Neural cell (in vitro differentiated cells): ENCODE measurements around the gene PRKCA. TPM values are rescaled to one million over a fixed set of nuclear protein-coding genes. Genes with fewer than 3 reads are reported as not detected.

Source experiments
- H2AFZ ChIP-seq: fragments of 200-600, 300-800 bp; sonication (generic), shearing (Covaris generic); 2 replicates; pipeline ENCODE4 v1.6.0; 2014; ENCODE audit warnings: low read depth, mild to moderate bottlenecking, antibody characterized with exemption, low read length, moderate library complexity
- H3F3A ChIP-seq: fragments of 200-600 bp; shearing (Covaris generic); 2 replicates; pipeline ENCODE4 v1.6.1; 2016; ENCODE audit warnings: mild to moderate bottlenecking, moderate library complexity, mixed read lengths, antibody characterized with exemption, low read length; ENCODE audit not compliant: insufficient read depth, poor library complexity, severe bottlenecking
- H3K27ac ChIP-seq: fragments of 200-600, 300-800 bp; sonication (generic), shearing (Covaris generic); 2 replicates; pipeline ENCODE4 v1.5.1; 2014; ENCODE audit warnings: mild to moderate bottlenecking, low read length, moderate library complexity
- H3K27me3 ChIP-seq: fragments of 300-800, 200-600 bp; sonication (generic), shearing (Covaris generic); 2 replicates; pipeline ENCODE4 v1.6.0; 2014; ENCODE audit warnings: mild to moderate bottlenecking, low read depth, low read length, moderate library complexity; ENCODE audit not compliant: insufficient read depth
- H3K36me3 ChIP-seq: fragments of 300-800, 200-600 bp; sonication (generic), shearing (Covaris generic); 2 replicates; pipeline ENCODE4 v1.5.1; 2014; ENCODE audit warnings: mild to moderate bottlenecking, antibody characterized with exemption, low read length, moderate library complexity; ENCODE audit not compliant: insufficient read depth
- H3K4me2 ChIP-seq: fragments of 300-800, 200-600 bp; sonication (generic), shearing (Covaris generic); 2 replicates; pipeline ENCODE4 v1.6.0; 2014; ENCODE audit warnings: mild to moderate bottlenecking, low read length
- H3K4me3 ChIP-seq: fragments of 300-800, 200-600 bp; sonication (generic), shearing (Covaris generic); 2 replicates; pipeline ENCODE4 v1.5.1; 2014; ENCODE audit warnings: mild to moderate bottlenecking, low read length, moderate library complexity
- H3K79me2 ChIP-seq: fragments of 200-600 bp; shearing (Covaris generic); replicated peaks from 2 replicates; pipeline ENCODE4 v1.6.0; 2014; ENCODE audit warnings: mild to moderate bottlenecking, low read length, moderate library complexity; ENCODE audit not compliant: insufficient read depth
- H3K9ac ChIP-seq: fragments of 300-800, 200-600 bp; sonication (generic), shearing (Covaris generic); 2 replicates; pipeline ENCODE4 v1.6.1; 2016; ENCODE audit warnings: mild to moderate bottlenecking, low read length, mixed read lengths
- H3K9me2 ChIP-seq: fragments of 200-600 bp; shearing (Covaris generic); 2 replicates; pipeline ENCODE4 v1.6.1; 2016; ENCODE audit warnings: mild to moderate bottlenecking, low read length, mixed read lengths; ENCODE audit not compliant: insufficient read depth
- H3K9me3 ChIP-seq: fragments of 200-600, 300-800 bp; sonication (generic), shearing (Covaris generic); 2 replicates; pipeline ENCODE4 v1.6.1; 2016; ENCODE audit warnings: mild to moderate bottlenecking, mixed run types, low read length, moderate library complexity, mixed read lengths
- H4K20me1 ChIP-seq: fragments of 200-600 bp; shearing (Covaris generic); 2 replicates; pipeline ENCODE4 v1.6.1; 2016; ENCODE audit warnings: mild to moderate bottlenecking, mixed run types; ENCODE audit not compliant: insufficient read depth
- EP300 ChIP-seq: fragments of 450-650 bp; conservative IDR thresholded peaks from 2 replicates; pipeline ENCODE4 v1.6.1; 2014; ENCODE audit warnings: antibody characterized with exemption, mild to moderate bottlenecking, moderate library complexity; ENCODE audit not compliant: poor library complexity, severe bottlenecking
- EZH2 ChIP-seq: fragments of 200-600, 300-800 bp; shearing (Covaris generic), sonication (generic); IDR thresholded peaks from 2 replicates; pipeline ENCODE4 v1.6.1; 2014; ENCODE audit warnings: antibody characterized with exemption, low read length, borderline replicate concordance, mild to moderate bottlenecking; ENCODE audit not compliant: insufficient read depth, poor library complexity, severe bottlenecking
- MXI1 ChIP-seq: fragments of 450-650 bp; conservative IDR thresholded peaks from 2 replicates; pipeline ENCODE4 v1.6.1; 2014; ENCODE audit warnings: antibody characterized with exemption, mild to moderate bottlenecking; ENCODE audit not compliant: poor library complexity, severe bottlenecking
- POLR2AphosphoS5 ChIP-seq: IDR thresholded peaks from 2 replicates; pipeline ENCODE4 v1.6.1; 2012
- RAD21 ChIP-seq: fragments of 450-650 bp; conservative IDR thresholded peaks from 2 replicates; pipeline ENCODE4 v1.6.1; 2014; ENCODE audit warnings: antibody characterized with exemption, mild to moderate bottlenecking, moderate library complexity
- REST ChIP-seq: IDR thresholded peaks from 2 replicates; pipeline ENCODE4 v1.6.1; 2012; ENCODE audit warnings: borderline replicate concordance
- SMC3 ChIP-seq: fragments of 450-650 bp; conservative IDR thresholded peaks from 2 replicates; pipeline ENCODE4 v1.6.1; 2014; ENCODE audit warnings: antibody characterized with exemption, mild to moderate bottlenecking, moderate library complexity; ENCODE audit not compliant: poor library complexity
- TAF1 ChIP-seq: IDR thresholded peaks from 2 replicates; pipeline ENCODE4 v1.6.1; 2012; ENCODE audit warnings: low read depth
- polyA plus RNA-seq: library from polyadenylated mRNA; depleted of rRNA; stranded (reverse); fragments of >200 nt; gene quantifications from 2 replicates; pipeline ENCODE4 v1.2.3, GENCODE V29; 2014
- TF ChIP-seq, protein P1 (sequence below): fragments of 450-650 bp; IDR thresholded peaks from 2 replicates; pipeline ENCODE4 v1.5.1; 2014; ENCODE audit warnings: antibody characterized with exemption, mild to moderate bottlenecking, moderate library complexity; ENCODE audit not compliant: poor library complexity, severe bottlenecking

PRKCA gene
- polyA plus RNA-seq, 1 donor from 2014 or later, result 5.9 TPM

DNA sequence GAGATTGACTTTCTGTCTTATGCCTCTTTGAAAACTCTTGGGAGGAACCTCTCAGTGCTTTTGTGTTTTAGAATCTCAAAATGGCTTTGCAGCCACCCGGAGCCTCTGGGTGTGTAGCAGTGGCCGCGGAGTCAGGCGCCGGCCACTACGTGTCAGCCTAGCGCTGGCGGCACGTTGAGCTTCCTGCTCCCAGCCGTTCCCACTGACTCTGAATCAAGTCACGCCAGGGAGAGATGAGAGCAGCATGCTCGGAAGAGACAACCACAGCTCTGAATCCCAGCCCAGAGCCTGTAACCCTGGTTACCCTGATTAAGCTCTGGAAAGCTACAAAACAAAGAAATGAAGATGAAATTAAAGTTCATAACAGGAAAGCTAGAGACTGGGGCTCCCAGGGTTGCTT is 435.1 kb downstream of the PRKCA start:
- no peak overlapping the region for H3K27ac ChIP-seq
- no peaks in the 10 kb centered on the region for H3K36me3 ChIP-seq
- no peaks in the 10 kb centered on the region for H3F3A ChIP-seq
- TF ChIP-seq EZH2 (no peak), EP300 (no peak), RAD21 (peak; percentile 70), POLR2AphosphoS5 (no peak), MXI1 (no peak), REST (no peak), TAF1 (no peak), SMC3 (peak; percentile 62)
- TF ChIP-seq, protein P1, sequence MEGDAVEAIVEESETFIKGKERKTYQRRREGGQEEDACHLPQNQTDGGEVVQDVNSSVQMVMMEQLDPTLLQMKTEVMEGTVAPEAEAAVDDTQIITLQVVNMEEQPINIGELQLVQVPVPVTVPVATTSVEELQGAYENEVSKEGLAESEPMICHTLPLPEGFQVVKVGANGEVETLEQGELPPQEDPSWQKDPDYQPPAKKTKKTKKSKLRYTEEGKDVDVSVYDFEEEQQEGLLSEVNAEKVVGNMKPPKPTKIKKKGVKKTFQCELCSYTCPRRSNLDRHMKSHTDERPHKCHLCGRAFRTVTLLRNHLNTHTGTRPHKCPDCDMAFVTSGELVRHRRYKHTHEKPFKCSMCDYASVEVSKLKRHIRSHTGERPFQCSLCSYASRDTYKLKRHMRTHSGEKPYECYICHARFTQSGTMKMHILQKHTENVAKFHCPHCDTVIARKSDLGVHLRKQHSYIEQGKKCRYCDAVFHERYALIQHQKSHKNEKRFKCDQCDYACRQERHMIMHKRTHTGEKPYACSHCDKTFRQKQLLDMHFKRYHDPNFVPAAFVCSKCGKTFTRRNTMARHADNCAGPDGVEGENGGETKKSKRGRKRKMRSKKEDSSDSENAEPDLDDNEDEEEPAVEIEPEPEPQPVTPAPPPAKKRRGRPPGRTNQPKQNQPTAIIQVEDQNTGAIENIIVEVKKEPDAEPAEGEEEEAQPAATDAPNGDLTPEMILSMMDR, result peak; percentile 59
- H3K79me2 ChIP-seq, result no peaks in the 10 kb centered on the region
- H3K27me3 ChIP-seq, result no peaks in the 10 kb centered on the region
- no peak overlapping the region for H3K9ac ChIP-seq
- no peak overlapping the region for H2AFZ ChIP-seq
- H3K4me3 ChIP-seq, result no peak overlapping the region
- no peaks in the 10 kb centered on the region for H4K20me1 ChIP-seq
- no peak overlapping the region for H3K4me2 ChIP-seq
- no peaks in the 10 kb centered on the region for H3K9me3 ChIP-seq
- no peaks in the 10 kb centered on the region for H3K9me2 ChIP-seq

GRCh38 chr17:66738301-66738700 is 435.9 kb downstream of the PRKCA start:
- no peaks in the 10 kb centered on the region for H3K79me2 ChIP-seq
- no peak overlapping the region for H3K4me2 ChIP-seq
- no peak overlapping the region for H3K27ac ChIP-seq
- no peaks in the 10 kb centered on the region for H3K9me3 ChIP-seq
- no peak overlapping the region for H2AFZ ChIP-seq
- no peak overlapping the region for H3K9ac ChIP-seq
- H3K9me2 ChIP-seq, result no peaks in the 10 kb centered on the region
- no peaks in the 10 kb centered on the region for H3F3A ChIP-seq
- no peaks in the 10 kb centered on the region for H3K36me3 ChIP-seq
- no peaks in the 10 kb centered on the region for H3K27me3 ChIP-seq
- H4K20me1 ChIP-seq, result no peaks in the 10 kb centered on the region
- H3K4me3 ChIP-seq, result no peak overlapping the region
- TF ChIP-seq TAF1, result no peak
- no peak for TF ChIP-seq EP300
- TF ChIP-seq, protein P1, result no peak
- TF ChIP-seq RAD21, result no peak
- TF ChIP-seq POLR2AphosphoS5, result no peak
- TF ChIP-seq MXI1, result no peak
- no peak for TF ChIP-seq REST
- no peak for TF ChIP-seq EZH2
- no peak for TF ChIP-seq SMC3
